Muscle of arm (tissue), 12 donors: ENCODE results near the gene ZDHHC14. TPM values are rescaled to one million over a fixed set of nuclear protein-coding genes. Genes with fewer than 3 reads are reported as not detected.
A peak's percentile ranks its signal among the peaks of the same experiment; 100 is the strongest.

Experiments
- DNase-seq: peaks from one replicate; pipeline ENCODE4 v3.0.0-alpha.2; 2013
- polyA plus RNA-seq, 12 donors: library from polyadenylated mRNA; unstranded; fragments of 120-200 nt; gene quantifications; one replicate each; pipeline ENCODE4 v1.2.1, GENCODE V29; 2013; ENCODE audit not compliant: insufficient read length in 12 of 12

Gene ZDHHC14
- polyA plus RNA-seq, 12 donors: 3.9 to 12.8 (median 6.6) TPM; not detected in 1

GRCh38 chr6:157663261-157663660 is 282.3 kb downstream of the ZDHHC14 start:
- no peak for DNase-seq

DNA sequence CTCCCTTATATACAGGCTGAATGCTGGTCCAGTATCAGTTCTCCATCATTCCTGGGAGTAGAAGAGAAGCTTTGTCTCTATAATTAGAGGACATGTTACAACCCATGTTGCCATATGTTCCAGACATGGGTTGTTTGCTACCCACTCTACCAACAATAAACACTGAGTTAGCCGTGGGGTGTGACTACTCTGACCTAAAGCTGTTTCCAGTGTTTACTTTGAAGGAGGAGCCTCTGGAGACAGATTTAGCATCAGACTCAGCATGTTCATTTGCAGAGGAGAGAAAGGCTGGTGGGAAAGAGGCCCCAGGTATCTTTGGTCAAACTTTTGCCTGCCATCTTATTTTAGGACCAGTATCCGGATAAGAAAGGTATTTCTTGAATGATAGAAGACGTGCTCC is 284.2 kb downstream of the ZDHHC14 start:
- no peak for DNase-seq

- DNase-seq: no peak
Measured at GRCh38 chr6:157666729-157667128, 285.7 kb downstream of the ZDHHC14 start.

GRCh38 chr6:157667211-157668008 is 286.4 kb downstream of the ZDHHC14 start:
- peak; percentile 83 for DNase-seq

GRCh38 chr6:157668009-157668401 is 287.0 kb downstream of the ZDHHC14 start:
- no peak for DNase-seq

- no peak for DNase-seq
Measured at GRCh38 chr6:157668713-157669112, 287.7 kb downstream of the ZDHHC14 start.

- no peak for DNase-seq
Measured at GRCh38 chr6:157669323-157669722, 288.3 kb downstream of the ZDHHC14 start.

GRCh38 chr6:157669747-157670216 is 288.8 kb downstream of the ZDHHC14 start:
- DNase-seq: peak; percentile 86

DNA sequence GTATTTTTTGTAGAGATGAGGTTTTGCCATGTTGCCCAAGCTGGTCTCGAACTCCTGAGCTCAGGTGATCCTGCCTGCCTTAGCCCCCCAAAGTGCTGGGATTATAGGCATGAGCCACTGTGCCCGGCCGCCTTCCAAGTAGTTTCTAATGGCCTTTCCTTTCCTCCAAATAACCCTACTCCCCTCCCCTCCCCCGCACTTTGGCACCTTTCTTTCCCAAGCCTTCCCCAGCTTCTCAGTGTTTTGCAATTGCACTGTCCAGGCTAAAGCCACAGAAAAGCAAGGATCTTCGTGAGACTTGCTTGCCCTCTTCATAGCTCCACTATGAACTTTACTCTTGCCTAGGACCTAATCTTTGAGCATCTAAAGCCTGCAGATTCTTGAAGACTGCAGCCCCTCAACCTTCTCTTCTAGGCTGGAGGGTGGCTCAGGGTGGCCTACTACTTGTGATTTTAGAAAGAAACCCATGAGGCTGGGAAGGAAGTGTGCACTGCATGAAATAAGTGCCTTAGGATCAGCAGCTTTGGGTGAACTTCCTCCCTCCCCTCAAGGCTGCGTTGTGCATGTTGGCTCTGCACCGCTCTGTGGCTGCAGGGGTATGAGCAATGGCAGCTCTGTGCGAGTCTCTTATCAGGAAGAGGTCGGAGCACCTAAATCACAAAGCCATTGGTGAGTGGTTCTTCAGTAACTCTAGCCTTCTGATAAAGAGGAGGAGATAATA is 289.6 kb downstream of the ZDHHC14 start:
- no peak for DNase-seq

DNA sequence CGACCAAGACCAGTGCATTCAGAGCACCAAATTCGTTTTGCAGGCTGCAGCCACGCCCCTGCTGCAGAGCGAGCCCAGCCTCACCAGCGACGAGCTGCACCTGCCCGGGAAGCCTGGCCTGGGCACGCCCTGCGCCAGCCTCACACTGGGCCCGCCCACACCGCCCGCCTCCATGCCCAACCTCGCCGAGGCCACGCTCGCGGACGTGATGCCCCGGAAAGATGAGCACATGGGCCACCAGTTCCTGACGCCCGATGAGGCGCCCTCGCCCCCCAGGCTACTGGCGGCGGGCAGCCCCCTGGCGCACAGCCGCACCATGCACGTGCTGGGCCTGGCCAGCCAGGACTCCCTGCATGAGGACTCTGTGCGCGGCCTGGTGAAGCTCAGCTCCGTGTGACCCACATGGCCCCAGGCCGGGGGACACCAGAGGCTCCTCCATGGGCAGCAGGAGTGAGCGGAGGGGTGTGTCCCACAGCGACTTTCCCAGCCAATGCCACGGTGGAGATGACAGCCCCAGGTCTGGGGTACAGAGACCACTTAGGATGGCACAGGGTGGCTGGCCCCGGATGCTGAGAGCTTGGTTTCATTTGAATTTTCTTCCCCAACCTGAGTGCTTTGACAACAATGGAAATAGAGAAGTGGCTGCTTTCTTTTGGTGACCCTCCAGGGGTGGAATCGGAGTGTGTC is 291.9 kb downstream of the ZDHHC14 start:
- no peak for DNase-seq

DNA sequence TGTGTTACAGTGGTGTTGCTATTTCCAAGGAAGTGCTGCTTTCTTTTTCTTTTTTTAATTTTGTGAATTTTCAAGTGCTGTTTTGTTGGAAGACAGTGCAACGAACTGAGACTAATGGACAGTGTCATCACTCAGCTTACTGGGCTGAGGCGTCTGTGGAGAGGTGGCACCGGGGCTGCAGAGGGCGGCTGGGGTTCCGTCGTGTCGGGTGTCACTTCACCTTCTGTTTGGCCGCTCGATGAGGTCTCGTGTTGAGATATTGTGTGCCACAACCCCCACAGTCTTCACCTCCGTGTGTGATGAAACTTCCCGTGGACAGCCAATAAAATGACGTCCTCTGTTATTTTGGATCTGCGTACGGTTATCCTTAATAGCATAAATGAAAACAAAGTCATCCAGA is 292.6 kb downstream of the ZDHHC14 start:
- DNase-seq: no peak

DNA sequence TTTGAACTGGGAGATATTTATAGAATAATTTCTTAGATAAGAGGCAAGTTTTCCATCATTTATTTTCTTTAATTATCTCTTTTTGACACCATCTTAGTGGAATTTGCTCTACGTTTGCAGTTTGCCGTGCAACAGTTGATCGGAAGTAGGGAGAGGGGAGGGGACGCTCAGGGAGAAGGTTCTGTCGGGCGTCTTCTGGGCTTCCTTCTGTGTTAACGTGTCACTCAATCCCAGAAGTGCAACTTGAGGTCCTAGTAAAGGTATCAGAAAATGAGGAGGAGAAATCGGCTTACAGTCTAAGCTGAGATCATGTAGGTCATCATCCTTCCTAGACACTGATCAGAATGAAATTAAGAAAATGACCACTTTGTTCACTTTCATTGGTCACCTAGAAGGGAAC is 293.1 kb downstream of the ZDHHC14 start:
- no peak for DNase-seq

- no peak for DNase-seq
Measured at GRCh38 chr6:157675831-157676230, 294.8 kb downstream of the ZDHHC14 start.

- no peak for DNase-seq
Measured at GRCh38 chr6:157676241-157676640, 295.3 kb downstream of the ZDHHC14 start.

- DNase-seq: no peak
Measured at GRCh38 chr6:157677235-157677634, 296.2 kb downstream of the ZDHHC14 start.

GRCh38 chr6:157679605-157680580 is 298.9 kb downstream of the ZDHHC14 start:
- DNase-seq: no peak

DNA sequence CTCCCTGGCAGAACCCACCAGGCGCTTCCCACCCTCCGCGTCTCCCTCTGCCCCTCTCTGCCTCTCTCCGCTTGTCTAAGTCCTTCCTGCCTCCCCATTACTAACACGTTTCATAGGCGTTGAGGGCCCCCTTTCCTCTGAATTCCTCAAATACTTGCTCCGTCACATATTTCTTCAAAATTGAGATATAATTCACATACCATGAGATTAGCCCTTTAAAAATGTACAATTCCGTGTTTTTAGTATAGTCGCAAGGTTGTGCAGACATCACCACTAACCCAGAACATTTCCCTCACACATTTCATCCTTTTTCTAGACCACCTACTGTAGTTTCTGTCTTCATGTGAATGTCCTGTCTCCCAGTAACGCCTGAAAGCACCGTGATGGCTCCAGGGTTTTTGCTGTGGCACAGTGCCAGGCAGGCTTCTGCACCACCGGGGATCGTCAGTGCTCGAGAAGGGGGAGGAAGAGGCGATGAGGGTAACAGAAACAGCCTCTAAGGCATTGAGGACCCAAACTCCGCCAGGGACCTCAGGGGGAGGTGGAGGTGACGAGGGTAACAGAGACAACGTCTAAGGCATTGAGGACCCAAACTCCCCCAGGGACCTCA is 300.2 kb downstream of the ZDHHC14 start:
- no peak for DNase-seq

DNA sequence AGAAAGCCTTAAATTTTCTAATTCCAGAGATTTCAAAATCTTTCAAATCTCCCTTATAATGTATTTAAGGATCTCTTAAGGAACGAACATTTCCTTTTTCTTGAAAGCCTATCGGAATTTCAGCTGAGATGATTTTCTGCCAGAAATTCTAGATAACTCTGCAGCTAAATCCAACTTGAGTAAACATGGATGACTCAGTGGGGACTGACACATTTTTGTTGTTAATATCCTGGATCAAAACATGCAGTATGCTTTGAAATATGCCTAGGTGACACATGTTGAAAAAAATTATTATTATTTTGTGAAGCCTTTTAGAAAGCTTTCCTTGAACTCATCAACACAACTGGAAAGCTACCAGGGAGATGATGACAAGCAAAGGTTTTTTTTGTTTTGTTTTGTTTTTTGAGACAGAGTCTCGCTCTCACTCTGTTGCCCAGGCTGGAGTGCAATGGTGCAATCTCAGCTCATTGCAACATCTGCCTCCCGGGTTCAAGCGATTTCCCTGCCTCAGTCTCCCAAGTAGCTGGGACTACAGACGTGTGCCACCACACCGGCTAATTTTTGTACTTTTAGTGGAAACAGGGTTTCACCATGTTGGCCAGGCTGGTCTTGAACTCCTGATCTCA is 302.0 kb downstream of the ZDHHC14 start:
- no peak for DNase-seq

- DNase-seq: no peak
Measured at GRCh38 chr6:157683707-157684106, 302.7 kb downstream of the ZDHHC14 start.

DNA sequence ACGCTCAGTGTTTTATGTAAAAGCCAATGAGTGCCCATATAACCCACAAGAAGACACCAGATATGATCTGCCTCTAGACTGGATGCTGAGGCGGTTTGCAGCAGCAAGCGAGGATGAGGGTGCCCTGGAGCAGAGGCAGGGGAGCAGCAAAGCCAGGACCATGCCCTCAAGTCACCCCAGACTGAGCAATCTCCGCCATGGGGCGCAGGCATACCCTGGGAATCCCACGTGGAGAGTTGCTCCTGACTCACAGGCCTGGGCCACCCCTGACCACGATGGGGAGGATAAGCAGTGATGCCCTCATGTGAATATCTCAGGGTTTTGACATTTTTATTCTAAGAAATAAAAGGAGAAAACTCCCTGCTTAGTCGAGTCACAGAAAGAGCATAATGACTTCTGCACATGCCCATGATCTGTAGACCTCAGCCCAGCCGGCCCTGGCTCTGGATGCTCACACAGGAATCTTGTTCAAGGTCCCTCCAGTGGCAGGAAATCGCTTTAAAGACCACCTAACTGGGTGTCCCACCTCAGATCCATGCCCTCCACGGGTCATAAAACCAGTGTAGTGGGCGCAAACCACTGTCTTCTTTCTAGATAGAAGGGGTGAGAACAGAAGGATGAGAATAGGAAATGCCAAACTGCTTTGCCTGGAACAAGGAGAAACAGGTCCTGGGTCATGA is 303.8 kb downstream of the ZDHHC14 start:
- DNase-seq: no peak
